Activated CD4-positive, alpha-beta memory T cell treated with anti-CD3 and anti-CD28 coated beads, Interleukin-2, amount 10 ng/mL, durations not matched to agents 7 days and 5 days (primary cell): ENCODE data around the gene SP140. TPM values are rescaled to one million over a fixed set of nuclear protein-coding genes. Genes with fewer than 3 reads are reported as not detected.

Experiments used
- CTCF ChIA-PET: fragments of 350-600 bp; sonication (Branson Sonifier 250); formaldehyde crosslinking; loops from one replicate; lab custom pipeline; 2021; ENCODE audit warnings: antibody characterized with exemption, inconsistent platforms; lab: Charles Lee
- POLR2A ChIA-PET: fragments of 350-600 bp; sonication (Branson Sonifier 250); formaldehyde crosslinking; loops from one replicate; lab custom pipeline; 2021; ENCODE audit warnings: antibody characterized with exemption; lab: Charles Lee
- DNase-seq: peaks from one replicate; pipeline ENCODE4 v3.0.0-alpha.2; 2020
- H3K27ac Mint-ChIP-seq: one replicate; pipeline ENCODE4 v1.8.0; 2021; ENCODE audit warnings: mild to moderate bottlenecking, mixed read lengths
- H3K27me3 Mint-ChIP-seq: one replicate; pipeline ENCODE4 v1.8.0; 2021; ENCODE audit warnings: mixed read lengths
- H3K36me3 Mint-ChIP-seq: one replicate; pipeline ENCODE4 v1.8.0; 2021; ENCODE audit warnings: low read depth, mixed read lengths
- H3K4me1 Mint-ChIP-seq: one replicate; pipeline ENCODE4 v1.8.0; 2021; ENCODE audit warnings: mixed read lengths
- H3K4me3 Mint-ChIP-seq: one replicate; pipeline ENCODE4 v1.8.0; 2021; ENCODE audit warnings: mild to moderate bottlenecking, mixed read lengths
- H3K9me3 Mint-ChIP-seq: one replicate; pipeline ENCODE4 v1.8.0; 2021; ENCODE audit warnings: mixed read lengths
- total RNA-seq, 2 experiments: library from RNA; stranded (reverse); gene quantifications; one replicate each; pipeline ENCODE4 v1.2.3, GENCODE V29; 2021

The SP140 gene
- total RNA-seq, 2 experiments from 2014 or later = 132 to 137 TPM

DNA sequence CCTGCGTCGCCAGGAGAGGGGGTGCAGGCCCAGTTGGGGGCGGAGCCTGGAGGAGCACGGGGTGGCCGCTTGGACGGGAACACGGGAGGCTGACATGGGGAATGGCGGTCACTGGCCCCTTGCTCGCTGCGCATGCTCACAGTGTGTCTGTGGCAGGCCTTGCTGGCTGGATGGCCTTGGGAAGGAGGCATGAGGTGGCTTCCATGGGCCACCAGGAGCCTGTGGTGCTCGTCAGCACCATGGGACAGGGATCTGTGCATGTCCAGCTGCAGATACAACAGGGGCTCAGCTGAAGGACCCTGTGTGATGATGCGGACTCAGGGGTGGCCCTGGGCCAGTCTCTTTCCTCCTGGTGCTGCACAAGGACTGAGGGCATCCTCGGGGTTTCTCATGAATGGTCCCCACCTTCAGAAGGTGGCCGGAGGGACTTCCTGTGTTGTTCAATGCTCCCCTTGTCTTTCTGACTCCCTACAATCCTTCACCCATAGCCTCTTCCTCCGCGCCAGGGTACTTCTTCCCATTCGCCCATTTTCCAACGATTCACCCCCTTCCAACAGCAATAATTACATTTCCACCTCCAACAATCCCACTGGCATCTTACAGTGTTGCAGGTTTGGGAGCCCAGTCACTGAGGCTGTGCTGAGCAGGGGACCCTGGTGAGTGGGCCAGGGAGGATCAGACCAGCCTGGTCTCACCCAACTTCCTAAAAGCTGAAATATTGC is 98.0 kb downstream of the SP140 start:
- POLR2A ChIA-PET = interaction anchor here (1.0 to 1.3 kb wide), 2 partner anchors 88 to 89 kb away, joined by 3 to 4 read pairs; no protein-coding TSS in a partner anchor
- H3K9me3 Mint-ChIP-seq = no peaks in the 10 kb centered on the region
- CTCF ChIA-PET = interaction anchor here (0.9 to 1.3 kb wide), 2 partner anchors 95 to 99 kb away, joined by 4 read pairs; no protein-coding TSS in a partner anchor
- no peak overlapping the region for H3K27ac Mint-ChIP-seq
- peaks cover 56% of the 10 kb centered on the region for H3K36me3 Mint-ChIP-seq
- H3K27me3 Mint-ChIP-seq = no peaks in the 10 kb centered on the region
- DNase-seq = no peak
- H3K4me3 Mint-ChIP-seq = no peak overlapping the region
- peaks cover 71% of the 10 kb centered on the region for H3K4me1 Mint-ChIP-seq

DNA sequence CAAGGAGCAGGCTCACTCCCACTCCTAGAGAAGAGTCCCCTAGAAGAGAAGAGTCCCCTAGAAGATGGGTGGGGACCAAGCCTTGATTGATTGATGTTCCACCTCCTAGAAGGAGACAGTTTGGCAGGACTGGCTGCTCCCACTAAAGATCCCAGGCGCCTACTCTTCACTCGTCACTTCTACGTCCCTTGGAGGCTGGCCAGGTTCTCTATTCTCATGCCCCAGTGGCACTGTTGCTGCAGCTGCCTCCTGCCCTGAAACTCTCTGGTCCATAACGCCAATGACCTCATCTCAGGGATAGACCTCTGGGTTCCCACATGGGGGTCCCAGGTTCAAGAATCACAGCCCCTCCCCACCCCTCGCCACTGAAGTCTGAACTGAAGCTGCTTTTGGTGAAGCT is 99.0 kb downstream of the SP140 start:
- DNase-seq = no peak
- H3K27me3 Mint-ChIP-seq = no peaks in the 10 kb centered on the region
- H3K9me3 Mint-ChIP-seq = no peaks in the 10 kb centered on the region
- H3K27ac Mint-ChIP-seq = no peak overlapping the region
- POLR2A ChIA-PET = no interaction called here
- CTCF ChIA-PET = no interaction called here
- H3K36me3 Mint-ChIP-seq = peaks cover 66% of the 10 kb centered on the region
- no peak overlapping the region for H3K4me3 Mint-ChIP-seq
- H3K4me1 Mint-ChIP-seq = peaks cover 71% of the 10 kb centered on the region

DNA sequence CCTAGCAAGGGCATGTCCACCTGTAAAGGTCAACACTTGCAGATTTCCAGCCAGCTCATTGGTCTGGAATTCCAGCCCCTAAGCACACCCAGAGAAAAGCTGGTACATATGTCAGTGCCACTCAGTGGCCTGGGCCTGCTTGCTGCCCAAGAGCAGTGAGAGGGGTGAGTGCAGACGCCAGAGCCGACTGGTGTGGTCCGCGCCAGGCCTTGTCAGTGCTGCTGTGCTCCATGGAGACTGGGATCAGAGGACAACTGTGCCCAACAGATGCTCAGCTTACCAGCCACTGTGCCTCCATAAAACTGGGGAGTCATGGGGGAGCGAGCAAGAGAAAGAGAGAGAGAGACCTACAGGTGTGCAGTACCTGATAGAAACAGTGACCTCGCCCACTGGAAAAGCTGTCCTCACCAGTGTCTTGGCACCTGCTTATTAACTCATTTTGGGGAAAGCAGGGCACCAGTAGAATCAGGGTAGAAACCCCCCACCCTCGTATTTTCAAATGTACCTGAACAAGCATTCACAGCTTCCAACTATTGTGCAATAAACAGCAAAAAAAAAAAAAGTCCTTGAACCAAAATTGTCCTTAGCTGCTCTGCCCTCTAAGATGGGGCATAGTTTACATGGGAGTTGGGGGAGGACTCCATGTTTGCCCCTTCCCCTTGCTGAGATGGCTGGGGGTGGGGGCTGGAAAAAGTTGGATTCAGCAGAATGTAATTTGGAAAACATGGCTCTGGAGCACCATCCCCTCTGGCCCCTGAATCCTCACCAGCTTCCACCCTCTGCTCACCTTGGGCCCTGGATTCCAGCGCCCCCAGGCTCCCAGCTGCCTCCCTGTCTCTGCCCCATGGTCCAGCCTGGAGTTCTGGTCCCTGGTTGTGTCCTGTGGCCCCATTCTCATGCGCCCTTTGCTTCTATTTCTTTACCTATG is 100.0 kb downstream of the SP140 start:
- CTCF ChIA-PET = interaction anchor here (1.9 kb wide), 1 partner anchor 21 kb away, joined by 5 read pairs; no protein-coding TSS in a partner anchor
- Mint-ChIP-seq H3K36me3 (peaks cover 65% of the 10 kb centered on the region), H3K9me3 (no peaks in the 10 kb centered on the region), H3K4me1 (peaks cover 71% of the 10 kb centered on the region), H3K4me3 (peak overlapping the region; percentile 89), H3K27ac (peak overlapping the region; percentile 90), H3K27me3 (no peaks in the 10 kb centered on the region)
- DNase-seq = no peak
- POLR2A ChIA-PET = interaction anchor here (0.7 to 5.5 kb wide), 3 partner anchors 86 to 99 kb away, joined by 3 to 52 read pairs (median 49); partner anchors contain the start of genes SP100 and SP140

DNA sequence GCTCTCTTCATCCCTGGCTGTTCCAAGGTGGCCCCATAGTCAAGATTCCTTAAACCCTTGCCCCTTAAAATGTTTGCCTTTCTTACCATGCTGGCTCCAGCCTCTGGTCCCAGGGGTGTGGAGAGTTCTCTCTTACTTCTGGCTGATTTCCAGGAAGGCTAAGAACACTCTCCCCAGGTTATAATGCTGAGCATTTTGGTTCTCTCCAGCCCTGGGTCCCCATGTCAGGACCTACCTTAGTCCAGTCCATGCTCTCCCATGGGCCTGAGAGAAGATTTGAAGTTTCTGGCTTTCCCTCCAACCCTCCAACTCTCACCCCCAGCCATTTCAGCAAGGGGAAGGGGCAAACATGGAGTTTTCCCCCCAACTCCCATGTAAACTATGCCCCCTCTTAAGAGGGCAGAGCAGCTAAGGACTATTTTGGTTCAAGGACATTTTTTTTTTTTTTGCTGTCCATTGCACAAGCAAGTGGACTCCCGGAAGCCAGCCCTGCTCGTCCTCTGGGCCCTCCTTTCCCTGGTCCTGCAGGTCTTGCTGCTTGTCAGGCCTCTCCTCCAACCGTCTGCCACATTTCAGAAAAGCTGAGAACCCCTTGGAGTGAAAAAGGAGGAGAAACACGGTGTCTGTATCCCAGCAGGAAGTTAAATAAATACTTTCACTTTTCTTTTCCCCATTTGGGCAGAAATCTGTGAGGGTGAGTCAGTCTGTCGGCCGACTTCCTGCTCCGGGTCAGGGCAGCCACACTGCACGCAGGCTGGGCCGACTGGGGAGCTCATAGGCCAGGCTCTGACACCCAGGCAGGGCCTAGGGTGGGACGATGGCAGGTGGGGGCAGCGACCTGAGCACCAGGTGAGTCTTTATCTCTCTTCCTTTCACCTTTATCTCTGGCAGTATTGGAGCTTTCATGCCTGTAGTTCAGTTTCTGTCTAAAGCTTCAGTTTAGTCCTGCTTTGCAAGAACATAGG is 101.2 kb downstream of the SP140 start, which contains the start of gene SP140L:
TSS of gene SP140L (plus strand) at position 741 of the 965 bp plus-strand sequence. CDS start at position 818, 77 bp downstream.
- DNase-seq = peak; percentile 86
- peaks cover 70% of the 10 kb centered on the region for H3K4me1 Mint-ChIP-seq
- H3K9me3 Mint-ChIP-seq = no peaks in the 10 kb centered on the region
- peaks cover 69% of the 10 kb centered on the region for H3K36me3 Mint-ChIP-seq
- CTCF ChIA-PET = interaction anchor here (0.6 to 2.2 kb wide), 10 partner anchors 8 to 406 kb away, joined by 3 to 9 read pairs (median 5); partner anchors contain the start of genes SLC16A14, SP110 and SP140
- peak within 1 kb of the TSS; percentile 90 for H3K27ac Mint-ChIP-seq
- no peaks in the 10 kb centered on the region for H3K27me3 Mint-ChIP-seq
- peak within 1 kb of the TSS; percentile 89 for H3K4me3 Mint-ChIP-seq
- POLR2A ChIA-PET = interaction anchor here (0.6 to 5.5 kb wide), 34 partner anchors 8 to 467 kb away, joined by 3 to 56 read pairs (median 5); partner anchors contain the start of genes SP100, SP110 and SP140

DNA sequence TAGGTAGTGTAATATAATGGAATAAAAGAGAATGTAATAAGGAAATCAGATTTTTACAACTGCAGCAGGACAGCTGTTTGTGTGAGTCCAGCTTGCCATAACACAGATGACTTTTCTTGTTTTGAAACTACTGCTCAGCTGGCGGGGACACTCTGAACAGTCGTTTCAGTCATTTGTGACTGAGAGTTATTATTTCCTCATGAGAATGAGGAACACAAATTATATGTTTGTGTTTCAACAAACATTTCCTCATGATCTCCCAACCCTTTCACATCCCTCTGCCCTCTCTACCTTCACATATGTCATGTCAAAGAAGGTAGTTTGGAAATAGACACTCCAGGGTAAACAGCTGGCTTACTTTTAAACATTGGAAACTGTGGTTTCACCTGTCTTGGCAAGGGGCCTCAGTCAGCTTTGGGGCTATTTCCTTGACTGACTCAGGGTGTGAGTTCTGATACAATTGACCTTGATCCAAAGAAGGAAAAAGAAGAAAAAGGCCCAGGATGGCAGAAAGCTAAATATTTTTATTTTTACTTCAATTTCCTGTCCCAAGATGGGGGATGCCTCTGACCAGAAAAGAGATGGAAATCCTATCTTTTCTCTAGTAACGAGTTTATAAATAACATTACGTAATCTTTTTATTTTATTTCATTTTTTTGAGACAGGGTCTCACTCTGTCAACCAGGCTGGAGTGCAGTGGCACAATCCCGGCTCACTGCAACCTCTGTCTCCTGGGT is 102.0 kb downstream of the SP140 start:
- Mint-ChIP-seq H3K4me1 (peaks cover 70% of the 10 kb centered on the region), H3K9me3 (no peaks in the 10 kb centered on the region), H3K27me3 (no peaks in the 10 kb centered on the region), H3K36me3 (peaks cover 72% of the 10 kb centered on the region), H3K27ac (peak overlapping the region; percentile 90), H3K4me3 (peak overlapping the region; percentile 89)
- POLR2A ChIA-PET = interaction anchor here (0.7 to 5.5 kb wide), 33 partner anchors 9 to 466 kb away, joined by 3 to 56 read pairs (median 5); partner anchors contain the start of genes SP100, SP110 and SP140
- no peak for DNase-seq
- CTCF ChIA-PET = interaction anchor here (0.6 to 2.2 kb wide), 10 partner anchors 8 to 407 kb away, joined by 3 to 9 read pairs (median 5); partner anchors contain the start of genes SLC16A14, SP110 and SP140

DNA sequence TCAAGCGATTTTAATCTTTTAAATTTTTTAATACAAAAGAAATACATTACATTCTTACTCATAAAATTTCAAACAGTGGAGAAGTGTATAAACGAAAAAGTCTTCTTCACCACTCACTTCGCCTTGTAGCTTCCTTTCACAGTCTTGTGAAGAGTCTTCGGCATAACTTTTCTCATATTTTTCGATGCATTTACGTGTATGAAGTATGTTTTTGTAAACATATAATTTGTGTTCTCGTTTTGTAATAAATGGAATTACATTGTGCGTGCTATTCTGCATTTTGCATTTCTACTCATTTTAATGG is 102.6 kb downstream of the SP140 start:
- Mint-ChIP-seq H3K36me3 (peaks cover 73% of the 10 kb centered on the region), H3K27me3 (no peaks in the 10 kb centered on the region), H3K27ac (peak overlapping the region; percentile 33), H3K4me3 (peak overlapping the region; percentile 89), H3K4me1 (peaks cover 70% of the 10 kb centered on the region), H3K9me3 (no peaks in the 10 kb centered on the region)
- CTCF ChIA-PET = interaction anchor here (1.1 to 2.2 kb wide), 4 partner anchors 8 to 168 kb away, joined by 4 to 9 read pairs (median 5); no protein-coding TSS in a partner anchor
- no peak for DNase-seq
- POLR2A ChIA-PET = interaction anchor here (1.1 to 5.5 kb wide), 20 partner anchors 8 to 466 kb away, joined by 3 to 56 read pairs (median 8); partner anchors contain the start of genes SP100, SP110 and SP140

DNA sequence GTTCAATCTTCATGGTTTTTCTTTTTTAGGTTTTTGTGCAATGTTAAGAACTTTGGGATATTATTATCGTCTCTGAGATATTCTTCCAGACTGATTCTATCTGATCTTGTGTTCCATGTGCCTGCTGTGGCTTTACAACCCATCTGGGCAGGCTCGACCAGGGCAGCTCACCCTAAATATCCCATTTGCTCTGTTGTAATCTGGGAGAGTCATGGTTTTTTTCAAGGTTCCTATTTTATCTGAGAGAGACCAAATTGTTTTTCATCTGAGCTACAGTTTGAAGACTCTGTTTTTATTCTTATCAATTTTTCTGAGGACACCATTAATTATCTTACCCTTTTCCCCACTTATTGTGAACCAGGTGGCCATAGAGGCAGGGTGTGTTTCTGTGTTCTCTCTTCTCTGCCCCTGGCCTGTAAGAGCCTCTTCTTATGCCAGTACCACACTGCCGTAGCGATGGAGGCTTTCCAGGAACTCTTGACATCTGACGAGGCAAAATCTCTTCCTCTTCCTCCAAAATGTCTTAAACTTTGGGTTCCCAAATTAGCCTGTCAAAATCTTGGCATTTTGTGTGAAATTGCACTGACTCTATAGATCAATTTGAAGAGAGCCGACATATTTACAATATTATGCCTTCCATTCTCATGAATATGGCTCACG is 104.5 kb downstream of the SP140 start:
- peak overlapping the region; percentile 89 for H3K4me3 Mint-ChIP-seq

DNA sequence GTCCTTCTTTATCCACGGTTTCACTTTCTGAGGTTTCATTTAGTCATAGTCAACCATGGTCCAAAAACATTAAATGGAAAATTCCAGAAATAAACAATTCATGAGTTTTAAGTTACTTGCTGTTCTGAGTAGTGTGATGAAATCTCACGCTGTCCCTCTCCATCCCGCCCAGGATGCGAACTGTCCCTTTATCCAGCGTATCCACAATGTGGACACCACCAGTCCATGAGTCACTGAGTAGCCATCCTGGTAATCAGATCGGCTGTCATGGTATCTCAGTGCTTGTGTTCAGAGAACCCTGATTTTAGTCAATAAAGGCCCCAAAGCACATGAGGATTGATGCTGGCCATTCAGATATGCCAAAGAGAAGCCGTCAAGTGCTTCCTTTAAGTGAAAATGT is 105.2 kb downstream of the SP140 start:
- DNase-seq = no peak
- POLR2A ChIA-PET = no interaction called here
- Mint-ChIP-seq H3K27me3 (no peaks in the 10 kb centered on the region), H3K9me3 (no peaks in the 10 kb centered on the region), H3K36me3 (peaks cover 83% of the 10 kb centered on the region), H3K27ac (peak overlapping the region; percentile 33), H3K4me1 (peaks cover 79% of the 10 kb centered on the region), H3K4me3 (peak overlapping the region; percentile 89)
- CTCF ChIA-PET = no interaction called here

More for the DNA sequence above, 104.5 kb downstream of the SP140 start:
- no peak for DNase-seq
- Mint-ChIP-seq H3K27me3 (no peaks in the 10 kb centered on the region), H3K27ac (peak overlapping the region; percentile 33), H3K4me1 (peaks cover 79% of the 10 kb centered on the region), H3K36me3 (peaks cover 83% of the 10 kb centered on the region), H3K9me3 (no peaks in the 10 kb centered on the region)
- ChIA-PET CTCF (interaction anchor here (1.7 kb wide), 1 partner anchor 87 kb away, joined by 3 read pairs; no protein-coding TSS in a partner anchor), POLR2A (interaction anchor here (4.4 to 5.5 kb wide), 4 partner anchors 12 to 104 kb away, joined by 32 to 56 read pairs (median 50); partner anchors contain the start of genes SP100 and SP140)

DNA sequence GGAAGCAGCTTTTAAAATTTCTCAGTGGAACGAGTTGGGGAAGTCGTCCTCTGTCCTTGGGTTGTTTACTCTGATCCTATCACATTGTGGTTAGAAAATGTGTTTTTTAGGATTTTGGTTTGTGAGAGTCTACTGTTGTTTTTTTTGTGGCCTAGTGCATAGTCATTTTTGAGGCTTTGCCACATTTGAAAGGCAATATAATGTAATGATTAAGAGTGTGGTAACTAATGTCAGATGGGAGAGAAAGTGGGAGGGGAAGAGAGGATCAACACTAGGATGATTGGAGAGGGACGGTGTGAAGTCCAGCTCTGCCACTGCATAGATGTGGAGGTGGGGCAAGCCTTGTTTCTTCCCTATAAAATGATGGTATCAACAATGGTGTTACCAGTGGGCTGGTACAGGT is 109.9 kb downstream of the SP140 start:
- peak overlapping the region; percentile 57 for H3K27ac Mint-ChIP-seq
- H3K4me3 Mint-ChIP-seq = peak overlapping the region; percentile 40
- DNase-seq = no peak
- H3K27me3 Mint-ChIP-seq = no peaks in the 10 kb centered on the region
- H3K4me1 Mint-ChIP-seq = peaks cover 63% of the 10 kb centered on the region
- peaks cover 7% of the 10 kb centered on the region for H3K9me3 Mint-ChIP-seq
- H3K36me3 Mint-ChIP-seq = peaks cover 72% of the 10 kb centered on the region
- POLR2A ChIA-PET = interaction anchor here (0.8 to 2.0 kb wide), 6 partner anchors 8 to 104 kb away, joined by 3 to 11 read pairs (median 4); partner anchors contain the start of genes SP100 and SP140L
- CTCF ChIA-PET = interaction anchor here (1.5 kb wide), 1 partner anchor 8 kb away, joined by 5 read pairs; the partner anchor contains the start of gene SP140L

DNA sequence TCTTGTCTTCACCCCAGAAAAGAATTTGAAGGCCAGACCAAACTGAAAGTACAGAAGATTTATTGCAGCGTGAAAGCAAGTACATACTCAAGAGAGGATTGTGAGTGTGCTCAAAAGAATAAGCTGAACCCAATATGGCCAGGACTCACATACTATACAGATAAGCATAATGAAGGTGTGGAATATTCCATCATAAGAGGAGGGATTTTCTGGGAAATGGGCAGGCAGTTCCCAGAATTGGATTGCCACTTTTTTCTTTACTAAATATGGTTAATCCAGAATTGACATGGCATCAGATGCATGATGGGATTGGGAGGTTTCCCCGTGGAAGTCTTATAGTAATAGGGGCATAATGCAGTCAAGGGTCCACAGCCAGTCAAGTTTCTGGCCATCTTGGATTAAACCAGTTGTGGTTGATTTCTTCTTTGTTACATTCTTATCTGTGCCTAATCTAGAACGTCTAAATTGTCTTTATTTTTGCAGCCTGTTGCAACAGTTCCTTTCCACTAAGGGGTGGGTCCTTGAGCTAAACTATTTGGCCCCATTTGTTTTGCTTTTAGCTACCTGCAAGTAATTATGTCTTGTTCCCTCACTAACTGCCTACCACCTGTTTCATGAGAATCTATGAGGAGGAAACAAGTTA is 110.4 kb downstream of the SP140 start:
- H3K27me3 Mint-ChIP-seq = no peaks in the 10 kb centered on the region
- H3K9me3 Mint-ChIP-seq = peaks cover 7% of the 10 kb centered on the region
- no peak for DNase-seq
- peak overlapping the region; percentile 40 for H3K4me3 Mint-ChIP-seq
- H3K36me3 Mint-ChIP-seq = peaks cover 67% of the 10 kb centered on the region
- CTCF ChIA-PET = interaction anchor here (1.5 kb wide), 1 partner anchor 8 kb away, joined by 5 read pairs; the partner anchor contains the start of gene SP140L
- H3K4me1 Mint-ChIP-seq = peaks cover 58% of the 10 kb centered on the region
- H3K27ac Mint-ChIP-seq = peak overlapping the region; percentile 57
- POLR2A ChIA-PET = interaction anchor here (1.0 to 2.0 kb wide), 6 partner anchors 9 to 105 kb away, joined by 3 to 11 read pairs (median 4); partner anchors contain the start of genes SP100 and SP140L
